NCI-H2171 (cell line): ENCODE measurements around the gene OXGR1.
"Not testable (repeated sequence)": the region's sequence is repeated elsewhere in the genome, so short reads cannot be mapped to it uniquely, and the experiment has no call there.

Experiments
- DNase-seq: peaks from one replicate; lab custom pipeline; 2025; lab: John Stamatoyannopoulos, UW

Gene OXGR1

DNA sequence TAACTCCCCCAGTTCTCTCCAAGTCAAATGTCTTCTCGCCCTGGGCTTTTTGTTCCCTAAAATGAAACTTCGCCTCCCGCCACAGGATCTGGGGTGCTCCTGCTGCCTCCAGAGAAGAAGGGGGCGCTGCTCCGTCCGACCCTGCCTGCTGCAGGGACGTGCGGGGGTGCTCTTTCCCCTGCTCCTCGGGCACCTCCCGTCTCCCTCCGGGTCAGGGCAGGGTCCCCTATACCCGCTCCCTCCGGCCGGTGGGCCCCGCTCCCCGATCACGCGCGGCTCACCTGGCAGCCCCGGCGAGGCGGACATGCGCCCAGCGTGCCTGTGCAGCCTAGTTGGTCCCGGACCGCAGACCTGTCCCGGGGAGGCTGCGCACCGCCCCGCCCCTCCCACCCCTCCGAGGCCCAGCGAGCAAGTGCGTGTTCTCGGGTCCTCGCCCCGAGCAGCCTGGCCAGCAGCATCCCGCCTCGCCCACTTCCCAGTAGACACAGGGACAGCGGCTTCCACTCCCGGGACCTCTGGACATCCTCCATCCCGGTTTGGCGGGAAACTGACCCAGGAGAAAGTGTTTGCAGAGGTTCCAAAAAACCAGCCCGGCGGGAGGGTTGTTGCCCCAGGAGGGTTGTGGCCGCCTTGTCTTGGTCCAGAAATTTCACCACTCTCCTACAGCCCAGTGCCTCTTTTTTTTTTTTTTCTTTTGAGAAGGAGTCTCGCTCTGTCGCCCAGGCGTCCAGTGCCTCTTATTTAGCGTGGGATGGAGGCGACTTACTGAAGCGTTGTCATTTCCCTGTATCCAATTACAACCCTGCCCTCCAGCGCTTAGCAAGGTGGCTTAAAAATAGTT lies at the start of gene OXGR1:
Gene OXGR1 (minus strand): TSS at position 460 of the 841 bp plus-strand sequence. CDS start 6,717 bp downstream, outside the sequence.
- no peak for DNase-seq

DNA sequence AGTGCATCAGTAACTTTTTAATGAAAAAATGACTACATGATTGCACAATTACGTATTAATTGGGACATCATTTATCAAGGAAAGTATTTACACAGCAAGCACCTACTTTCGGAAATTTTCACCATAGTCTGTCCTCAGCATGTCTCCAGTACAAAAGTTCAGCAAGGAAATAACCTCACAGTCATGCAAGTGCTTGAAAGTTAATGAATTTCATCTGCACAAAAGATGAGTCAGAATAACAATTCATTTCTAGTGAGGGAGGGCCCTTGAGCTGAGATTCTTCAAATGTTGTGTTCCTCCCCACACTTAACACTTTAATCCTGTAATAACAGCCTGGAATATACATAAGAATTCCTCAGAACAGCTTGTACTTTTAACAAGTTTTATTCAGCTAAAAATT lies 49.0 kb upstream of the OXGR1 start:
- no peak for DNase-seq

DNA sequence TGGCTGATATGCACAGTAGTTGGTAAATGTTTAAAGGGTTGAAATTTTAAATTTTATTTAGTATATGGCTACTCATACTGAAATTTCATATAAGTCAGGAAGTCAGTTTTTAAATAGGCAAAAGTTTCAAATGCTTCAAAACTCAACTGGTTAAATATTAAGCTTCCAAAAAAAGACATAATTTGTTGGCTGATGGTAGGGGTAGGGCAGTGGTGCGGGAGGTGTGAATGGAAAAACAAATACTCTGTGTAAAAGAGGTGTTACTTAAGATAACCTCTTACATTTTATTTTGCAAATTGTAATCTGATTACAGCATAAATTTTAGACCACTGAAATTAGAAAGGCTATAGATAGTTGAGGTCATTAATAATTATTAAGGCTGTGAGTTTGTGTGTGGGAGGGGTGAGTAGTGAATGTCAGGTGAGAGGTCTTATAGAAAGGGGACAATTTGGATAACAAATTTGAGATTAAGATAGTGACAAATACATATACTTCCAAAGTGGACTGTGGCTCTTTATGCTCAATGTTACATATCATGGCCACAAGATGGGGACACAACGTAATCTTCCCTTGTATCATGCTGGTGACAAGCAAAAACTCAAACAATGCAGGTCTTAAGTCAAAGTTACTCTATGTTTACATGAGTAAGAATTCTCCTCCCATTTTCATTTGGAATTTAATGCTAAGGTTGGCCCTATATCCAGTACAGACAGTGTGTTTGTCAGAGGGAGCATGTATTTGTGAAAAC lies 36.6 kb upstream of the OXGR1 start:
- peak; percentile 42 for DNase-seq

DNA sequence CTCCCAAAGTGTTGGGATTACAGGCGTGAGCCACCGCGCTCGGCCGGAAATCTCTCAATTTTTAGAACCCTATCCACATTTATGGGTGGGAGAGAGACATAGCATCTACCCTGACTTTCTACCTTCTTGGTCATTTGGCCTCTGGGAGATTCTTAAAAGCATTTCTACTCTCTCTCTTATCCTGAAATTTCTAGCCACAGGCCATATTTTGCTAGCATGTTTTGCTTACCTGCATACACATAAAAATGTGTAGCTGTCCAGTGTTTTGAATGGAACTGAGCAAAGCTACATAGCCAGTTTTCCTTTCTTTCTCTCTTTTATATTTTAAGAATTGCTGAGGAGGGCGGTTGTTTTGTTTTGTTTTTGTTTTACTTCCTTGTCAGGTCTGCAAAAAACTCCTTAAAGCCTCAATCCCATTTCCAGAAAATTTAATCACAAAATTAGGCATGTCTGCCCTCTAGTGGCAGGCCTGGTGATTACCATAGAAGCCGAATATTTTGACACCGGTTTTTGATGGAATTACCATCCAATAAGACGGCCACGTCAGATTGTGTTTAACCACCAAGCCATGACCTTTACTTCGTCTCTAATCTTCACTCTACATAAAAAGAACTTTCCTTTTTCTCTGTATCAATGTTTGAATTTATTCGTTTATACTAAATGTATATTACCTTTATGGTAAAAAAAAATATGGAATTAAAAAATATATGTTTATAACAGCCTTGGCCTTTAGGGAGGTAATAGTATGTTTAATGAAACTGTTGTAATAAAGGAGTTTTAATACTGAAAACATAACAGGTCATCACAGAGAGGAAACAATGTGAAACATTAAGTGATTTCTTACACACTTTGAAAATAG lies 34.4 kb upstream of the OXGR1 start:
- DNase-seq, result peak; percentile 40

DNA sequence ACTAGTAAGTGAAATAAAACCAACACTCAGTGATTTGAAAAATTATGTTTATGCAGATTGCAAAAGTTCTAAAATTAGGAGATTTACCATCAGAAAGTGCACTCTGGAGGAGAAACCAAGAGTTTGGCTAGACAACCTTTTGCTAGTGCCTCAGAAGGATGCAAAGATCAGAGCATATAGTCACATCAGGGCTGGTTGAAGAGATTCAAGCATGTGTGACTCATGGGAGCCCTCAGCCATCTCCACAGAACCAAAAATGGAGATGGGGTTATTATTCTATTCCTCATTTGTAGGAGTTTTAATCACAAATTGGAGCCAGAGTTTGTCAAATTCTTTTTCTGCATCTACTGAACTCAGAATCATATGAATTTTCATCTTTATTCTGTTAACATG lies 32.9 kb upstream of the OXGR1 start:
- no peak for DNase-seq

DNA sequence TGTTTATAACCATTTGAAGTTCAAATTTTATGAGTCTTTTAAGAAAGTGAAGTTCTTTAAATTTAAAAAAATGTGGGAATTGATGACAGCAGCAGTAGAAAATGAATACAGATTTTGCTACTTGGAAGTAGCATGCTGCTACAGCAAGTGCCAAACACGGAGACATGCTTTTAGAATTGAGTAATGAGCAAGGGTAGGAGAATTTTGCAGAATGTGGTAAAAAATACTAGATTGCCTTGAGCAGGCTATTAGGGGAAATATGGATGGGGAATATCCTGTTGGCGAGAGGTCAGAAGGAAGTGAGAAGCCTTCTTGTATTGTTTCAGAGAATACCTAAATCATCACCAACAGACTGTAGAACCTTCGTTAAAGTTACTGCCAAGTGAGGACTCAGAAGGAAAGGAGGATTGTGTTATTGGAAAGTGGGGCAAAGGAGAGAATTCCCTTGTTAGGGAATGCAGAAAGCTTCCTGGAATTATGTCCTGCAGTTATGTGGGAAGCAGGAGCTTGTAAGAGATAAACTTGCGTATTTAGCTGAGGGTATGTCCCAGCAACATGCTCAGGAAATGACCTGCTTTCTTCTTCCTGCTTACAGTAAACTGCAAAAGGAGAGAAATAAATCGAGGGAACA lies 32.4 kb upstream of the OXGR1 start:
- no peak for DNase-seq

DNA sequence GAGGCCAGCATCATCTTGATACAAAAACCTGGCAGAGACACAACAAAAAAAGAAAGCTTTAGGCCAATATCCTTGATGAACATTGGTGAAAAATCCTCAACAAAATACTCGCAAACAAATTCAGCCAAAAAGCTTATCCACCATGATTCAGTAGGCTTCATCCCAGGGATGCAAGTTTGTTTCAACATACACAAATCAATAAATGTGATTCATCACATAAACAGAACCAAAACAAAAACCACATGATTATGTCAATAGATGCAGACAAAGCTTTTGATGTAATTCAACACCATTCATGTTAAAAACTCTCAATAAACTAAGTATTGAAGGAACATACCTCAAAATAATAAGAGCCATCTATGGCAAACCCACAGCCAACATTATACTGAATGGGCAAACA lies 29.5 kb upstream of the OXGR1 start:
- not testable (repeated sequence) for DNase-seq

DNA sequence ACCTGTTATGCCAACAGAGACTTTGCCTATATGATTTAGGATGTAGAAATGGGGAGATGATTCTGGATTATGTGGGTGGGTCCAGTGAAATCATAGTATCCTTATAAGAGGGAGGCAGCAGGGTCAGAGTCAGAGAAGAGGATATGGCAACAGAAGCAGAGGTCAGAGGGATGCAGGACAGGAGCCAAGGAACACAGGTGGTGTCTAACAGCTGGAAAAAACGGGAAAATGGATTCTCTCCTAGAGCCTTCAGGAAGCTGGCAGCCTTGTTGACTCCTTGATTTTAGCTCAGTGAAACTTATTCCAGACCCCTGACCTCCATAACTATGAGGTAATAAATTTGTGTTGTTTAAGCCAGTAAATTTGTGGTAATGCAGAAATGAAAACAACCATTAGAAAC lies 28.8 kb upstream of the OXGR1 start:
- DNase-seq, result no peak

DNA sequence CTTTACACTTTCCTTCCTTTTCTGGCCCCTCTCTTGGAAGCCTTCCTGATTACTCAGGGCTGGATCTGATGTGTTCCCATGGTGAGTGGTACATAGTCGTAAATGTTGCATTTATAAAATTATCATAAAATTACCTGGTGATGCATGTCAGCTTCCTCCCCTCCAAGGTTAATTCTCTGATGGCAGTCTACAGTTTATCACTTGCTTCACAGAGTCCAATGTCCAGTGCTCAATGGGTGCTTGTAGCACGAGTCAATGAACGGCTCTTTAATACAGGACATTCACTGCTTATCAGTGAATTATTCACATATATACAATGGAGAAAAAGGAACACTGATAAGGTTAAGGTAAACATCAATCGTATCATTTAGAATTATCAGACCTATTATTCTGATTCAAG lies 27.0 kb upstream of the OXGR1 start:
- no peak for DNase-seq

DNA sequence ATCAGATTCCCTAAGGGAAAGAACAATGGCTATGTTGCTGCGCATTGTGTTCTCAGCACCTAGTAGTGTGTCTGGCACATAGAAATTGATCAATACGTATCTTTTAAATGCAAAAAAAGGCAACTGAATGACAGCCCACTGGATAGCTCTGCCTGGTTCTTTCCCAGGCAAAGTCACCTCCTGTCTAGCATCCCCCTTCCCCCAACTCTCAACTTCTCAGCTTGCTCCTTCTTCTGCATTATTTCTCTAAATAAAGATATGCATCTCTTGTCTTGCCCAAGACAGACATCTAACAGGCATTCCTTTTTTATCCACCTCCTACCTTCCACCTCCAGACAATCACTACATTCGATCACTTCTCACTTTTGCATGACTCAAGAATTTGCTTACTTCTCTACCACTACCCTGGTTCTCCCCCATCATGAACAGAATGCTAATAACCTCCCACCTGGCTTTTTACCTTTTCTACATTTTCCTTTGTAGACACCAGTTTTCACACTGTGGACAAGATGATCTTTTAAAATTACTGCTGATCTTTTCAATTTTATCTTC lies 26.5 kb upstream of the OXGR1 start:
- DNase-seq, result no peak

DNA sequence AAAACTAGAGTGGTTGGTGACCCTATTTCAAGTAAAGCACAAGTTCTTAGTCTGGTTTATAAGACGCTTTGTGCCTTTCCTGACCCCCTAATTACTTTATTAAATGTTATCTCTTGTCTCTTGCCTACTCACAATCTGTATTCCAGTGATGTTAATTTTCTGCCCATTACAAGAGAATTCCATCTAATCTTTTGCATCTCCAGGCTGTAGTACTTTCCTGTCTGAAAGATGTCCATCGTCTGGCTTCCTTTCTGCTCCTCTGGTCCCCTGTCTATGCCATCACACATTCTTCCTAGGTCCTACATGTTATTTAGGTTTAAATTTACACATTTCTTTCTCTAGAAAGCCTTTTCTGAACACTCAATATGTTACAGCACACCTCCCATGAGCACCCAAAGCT lies 25.9 kb upstream of the OXGR1 start:
- DNase-seq, result no peak

DNA sequence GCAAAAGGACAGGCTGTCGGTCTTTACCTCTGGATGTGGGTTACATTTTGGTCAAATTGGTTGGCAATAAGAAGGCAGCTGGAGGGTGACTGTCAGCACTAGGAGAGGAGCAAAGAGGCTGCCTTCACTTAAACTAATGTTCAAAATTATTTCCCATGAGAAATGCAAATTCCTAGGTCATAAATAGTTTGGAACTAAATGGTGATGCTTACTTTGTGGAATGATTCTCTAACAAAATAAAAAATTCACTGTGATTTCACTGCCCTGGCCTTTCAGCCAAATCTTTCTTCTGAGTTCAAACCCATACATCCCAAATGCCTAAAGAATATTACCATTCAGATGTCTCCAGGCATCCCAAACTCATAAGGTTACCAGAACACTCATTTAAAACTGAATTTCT lies 25.0 kb upstream of the OXGR1 start:
- no peak for DNase-seq

DNA sequence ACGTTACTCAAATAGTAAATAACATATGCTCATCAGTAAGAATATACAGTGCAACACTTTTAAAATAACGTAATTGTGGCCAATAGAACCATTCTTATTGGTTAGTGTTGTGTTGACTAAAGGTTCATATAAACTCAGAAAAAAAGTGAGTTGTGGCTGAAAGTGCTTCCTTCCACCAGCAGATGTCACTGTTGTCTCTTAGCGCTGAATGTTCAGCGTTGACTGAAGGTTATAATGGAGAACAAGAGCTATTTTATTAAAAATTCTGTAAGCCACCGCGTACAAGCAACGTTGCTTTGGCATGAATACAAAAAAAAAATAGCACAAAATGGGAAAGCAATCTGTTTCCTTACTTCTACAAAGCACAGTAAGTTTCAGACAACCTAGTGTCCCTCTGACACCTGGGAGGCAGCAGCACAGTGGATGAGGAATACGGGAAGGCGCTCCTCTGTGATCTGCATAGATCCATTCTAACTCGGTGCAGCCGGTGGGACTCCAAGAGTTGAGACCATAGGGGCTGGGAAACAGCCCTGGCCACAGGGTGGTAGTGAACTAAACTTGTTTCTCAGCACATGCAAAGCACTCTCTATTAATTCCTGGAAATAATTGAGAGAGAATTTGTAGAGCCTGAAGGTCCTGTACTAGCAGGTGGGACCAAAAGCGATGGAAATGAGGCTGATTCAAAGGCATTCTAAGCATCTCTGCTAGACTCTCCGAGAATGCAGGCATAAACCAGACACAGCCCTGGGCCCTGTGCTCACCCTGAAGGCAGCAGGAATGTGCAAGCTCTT lies 23.9 kb upstream of the OXGR1 start:
- peak; percentile 12 for DNase-seq

DNA sequence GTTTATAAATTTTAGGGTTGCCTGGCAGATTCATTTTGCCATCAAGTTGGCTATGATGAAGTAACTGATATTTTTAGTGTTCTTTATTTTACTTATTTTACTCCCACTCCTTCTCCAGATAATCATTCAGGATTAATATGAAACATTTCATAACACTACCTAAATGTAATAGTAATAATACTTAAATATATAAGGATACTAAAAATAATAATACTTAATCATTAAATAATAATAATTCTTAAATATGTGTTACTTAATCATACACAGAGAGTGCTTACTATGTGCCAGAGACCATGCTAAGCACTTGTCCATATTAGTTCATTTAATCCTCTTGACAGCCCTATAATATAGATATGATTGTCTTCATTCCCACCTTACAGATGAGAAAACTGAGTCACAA lies 23.0 kb upstream of the OXGR1 start:
- no peak for DNase-seq

DNA sequence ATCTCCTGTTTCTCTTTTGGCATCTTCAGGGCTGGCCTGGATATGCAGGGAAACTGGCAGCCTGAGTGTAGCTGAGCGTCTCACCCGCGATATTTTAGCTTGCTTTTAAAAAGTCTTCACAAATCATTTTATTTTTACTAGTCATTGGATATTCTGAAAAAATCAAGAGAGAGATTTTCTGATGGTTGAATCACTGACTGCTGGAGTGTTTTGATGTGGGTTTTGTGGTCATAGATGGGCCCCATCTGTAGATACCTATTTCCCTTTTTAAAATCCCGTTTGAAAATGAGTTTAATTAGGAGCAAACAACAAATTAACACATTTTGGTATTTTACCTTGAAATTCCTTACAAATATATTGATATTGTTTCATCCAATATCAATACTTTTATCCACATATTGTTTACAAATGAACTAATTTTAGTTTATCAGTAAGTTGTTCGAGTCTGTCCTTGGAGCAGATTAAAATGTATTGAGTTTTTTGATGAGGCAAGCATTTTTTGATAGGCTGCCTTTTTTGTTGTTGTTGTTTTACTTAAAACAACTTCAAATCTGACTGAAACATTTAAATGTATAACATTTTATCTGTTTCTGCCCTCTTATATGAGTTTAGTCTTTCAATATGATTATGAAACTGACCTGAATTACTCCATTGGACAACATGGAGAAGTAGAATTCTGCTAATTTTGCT lies 21.5 kb upstream of the OXGR1 start:
- no peak for DNase-seq

DNA sequence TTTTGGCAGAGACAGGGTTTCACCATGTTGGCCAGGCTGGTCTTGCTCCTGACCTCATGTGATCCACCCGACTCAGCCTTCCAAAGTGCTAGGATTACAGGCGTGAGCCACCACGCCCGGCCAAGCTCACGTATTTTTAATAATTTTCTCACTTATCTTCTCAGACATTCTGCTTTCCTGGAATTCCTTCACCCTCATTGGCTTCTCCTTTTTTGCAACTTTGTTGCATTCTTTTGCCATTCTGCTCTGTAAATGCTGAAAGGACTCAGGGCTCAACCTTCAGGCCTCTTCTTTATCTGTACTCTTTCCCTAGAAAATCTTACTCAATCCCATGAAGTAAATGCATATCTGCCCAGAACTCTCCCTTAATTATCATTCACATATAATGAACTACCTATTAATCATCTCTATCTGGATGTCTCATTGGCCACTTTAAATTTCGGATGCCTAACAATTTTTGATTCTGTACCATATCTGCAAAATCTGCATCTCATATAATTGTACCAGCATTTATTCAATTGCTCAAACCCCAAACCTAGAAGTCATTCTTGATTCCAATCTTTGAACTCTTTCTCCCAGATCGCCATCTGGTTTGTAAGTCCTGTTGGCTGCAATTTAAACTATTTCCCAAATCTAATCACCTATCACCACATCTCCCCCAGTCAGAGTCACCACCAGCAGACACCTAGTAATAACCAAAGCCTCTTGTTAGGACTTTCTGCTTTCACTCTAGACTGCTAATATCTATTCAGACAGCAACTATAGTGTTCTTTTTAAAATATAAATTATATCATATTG lies 18.2 kb upstream of the OXGR1 start:
- DNase-seq, result no peak

DNA sequence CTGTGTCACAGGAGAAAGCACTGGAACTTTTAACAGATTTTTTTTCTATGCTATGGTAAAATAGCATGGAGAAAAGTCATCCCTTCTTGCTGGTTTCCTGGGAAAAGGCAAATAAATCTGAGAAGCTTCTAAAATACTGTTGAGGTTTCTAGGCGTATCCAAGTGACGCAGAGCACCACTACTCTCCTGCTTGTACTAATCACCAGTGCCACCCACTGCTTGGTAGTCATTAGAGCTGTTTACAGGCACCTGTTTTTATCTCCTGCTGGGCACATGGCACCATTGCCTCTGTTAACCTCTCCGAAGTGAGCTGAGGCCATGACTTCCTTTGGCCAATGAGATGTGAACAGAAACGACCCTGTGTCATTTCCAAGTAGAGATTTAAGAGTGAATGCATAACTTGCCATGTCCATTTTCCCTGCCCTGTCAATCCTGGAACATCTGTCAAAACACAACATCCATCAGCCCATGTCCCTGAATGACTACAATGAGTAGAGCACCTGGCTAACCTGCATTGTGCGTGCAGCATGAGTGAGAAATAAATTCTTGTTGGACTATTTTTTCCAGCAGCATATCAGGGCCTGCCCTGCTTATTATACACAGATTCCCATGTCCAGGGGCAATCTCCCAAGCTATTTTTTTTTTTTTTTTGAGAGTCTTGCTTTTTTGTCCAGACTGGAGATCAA lies 17.3 kb upstream of the OXGR1 start:
- no peak for DNase-seq

DNA sequence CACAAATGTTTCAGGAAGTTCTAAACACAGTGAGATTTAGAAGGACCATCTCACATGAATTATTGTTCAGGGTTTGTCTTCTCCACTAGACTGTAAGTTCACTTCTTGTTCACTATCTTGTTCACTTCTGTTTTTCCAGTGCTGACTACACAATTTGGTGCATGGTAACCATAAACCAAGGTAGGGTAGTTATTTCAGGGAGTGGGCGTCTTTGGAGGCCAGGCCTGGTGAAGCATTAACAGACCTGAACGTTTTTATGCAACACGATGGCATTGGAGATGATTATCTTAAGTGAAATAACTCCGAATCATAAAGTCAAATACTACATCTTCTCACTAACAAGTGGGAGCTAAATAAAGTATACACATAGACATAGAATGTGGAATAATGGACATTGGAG lies 14.4 kb upstream of the OXGR1 start:
- DNase-seq, result no peak
